Measurements from ENCODE around the gene SH3PXD2A. TPM values are rescaled to one million over a fixed set of nuclear protein-coding genes. Genes with fewer than 3 reads are reported as not detected.

Gene SH3PXD2A
- total RNA-seq, 4 donors from 2014 or later, result 35.0 to 54.8 (median 45.4) TPM

DNA sequence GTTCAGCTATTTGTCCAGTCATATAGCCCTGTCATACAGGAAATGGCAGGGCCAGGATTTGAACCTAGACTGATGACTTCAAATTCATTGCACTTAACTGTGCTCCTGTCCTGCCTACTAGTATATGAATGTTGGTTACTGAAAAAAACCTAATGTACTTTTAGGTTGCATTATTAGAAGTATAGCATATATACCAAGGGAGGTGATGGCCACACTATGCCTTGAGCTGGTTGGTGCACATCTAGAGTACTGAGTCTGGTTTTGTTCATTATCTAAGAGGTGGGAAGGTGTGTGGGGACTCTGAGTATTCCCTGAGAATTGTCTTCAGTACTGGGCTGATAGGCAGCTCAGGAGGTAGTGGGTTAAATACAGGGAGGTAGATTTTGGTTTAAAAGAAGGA, 273.9 kb downstream of the SH3PXD2A start:
- no peak overlapping the region for H3K4me3 ChIP-seq (ENCODE audit: low read depth, poor library complexity, severe bottlenecking)
- intact Hi-C loops (cut with DNase I; ENCODE audit: low total_unique reads), result no loop called here
- no peak for DNase-seq (ENCODE audit: low spot score in 2 of 2)
- TF ChIP-seq POLR2A (IDR thresholded peaks at IDR 0.05), result no peak
- TF ChIP-seq, protein P1, sequence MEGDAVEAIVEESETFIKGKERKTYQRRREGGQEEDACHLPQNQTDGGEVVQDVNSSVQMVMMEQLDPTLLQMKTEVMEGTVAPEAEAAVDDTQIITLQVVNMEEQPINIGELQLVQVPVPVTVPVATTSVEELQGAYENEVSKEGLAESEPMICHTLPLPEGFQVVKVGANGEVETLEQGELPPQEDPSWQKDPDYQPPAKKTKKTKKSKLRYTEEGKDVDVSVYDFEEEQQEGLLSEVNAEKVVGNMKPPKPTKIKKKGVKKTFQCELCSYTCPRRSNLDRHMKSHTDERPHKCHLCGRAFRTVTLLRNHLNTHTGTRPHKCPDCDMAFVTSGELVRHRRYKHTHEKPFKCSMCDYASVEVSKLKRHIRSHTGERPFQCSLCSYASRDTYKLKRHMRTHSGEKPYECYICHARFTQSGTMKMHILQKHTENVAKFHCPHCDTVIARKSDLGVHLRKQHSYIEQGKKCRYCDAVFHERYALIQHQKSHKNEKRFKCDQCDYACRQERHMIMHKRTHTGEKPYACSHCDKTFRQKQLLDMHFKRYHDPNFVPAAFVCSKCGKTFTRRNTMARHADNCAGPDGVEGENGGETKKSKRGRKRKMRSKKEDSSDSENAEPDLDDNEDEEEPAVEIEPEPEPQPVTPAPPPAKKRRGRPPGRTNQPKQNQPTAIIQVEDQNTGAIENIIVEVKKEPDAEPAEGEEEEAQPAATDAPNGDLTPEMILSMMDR (IDR thresholded peaks at IDR 0.05), result no peak

DNA sequence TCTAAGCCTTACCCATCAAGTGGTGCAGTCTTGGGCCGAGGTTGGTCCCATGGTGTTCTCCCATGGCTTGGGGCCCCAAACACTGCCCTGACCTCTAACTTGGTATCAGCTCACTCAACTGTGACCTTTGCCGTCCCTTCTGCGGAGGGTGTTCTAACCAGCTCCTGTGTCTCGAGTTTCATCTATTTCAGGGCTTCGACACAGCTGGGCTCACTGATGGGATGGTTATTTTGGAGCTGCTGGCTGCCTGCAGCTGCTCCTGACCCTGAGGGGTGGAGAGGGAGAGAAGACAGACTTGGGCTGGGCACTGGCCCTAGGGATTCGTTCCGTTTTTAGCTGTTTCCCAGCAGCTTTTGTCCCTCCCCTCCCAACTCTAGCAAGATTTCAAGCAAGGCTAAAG, 274.9 kb downstream of the SH3PXD2A start:
- intact Hi-C loops (cut with DNase I; ENCODE audit: low total_unique reads), result no loop called here
- DNase-seq (ENCODE audit: low spot score in 2 of 2), result no peak
- WGBS, 2 donors, result 43 to 73% methylated on average over 7 of the region's 7 CpGs
- no peak overlapping the region for H3K4me3 ChIP-seq (ENCODE audit: low read depth, poor library complexity, severe bottlenecking)
- TF ChIP-seq POLR2A (IDR thresholded peaks at IDR 0.05), result no peak
- TF ChIP-seq, protein P1 (IDR thresholded peaks at IDR 0.05), result no peak

DNA sequence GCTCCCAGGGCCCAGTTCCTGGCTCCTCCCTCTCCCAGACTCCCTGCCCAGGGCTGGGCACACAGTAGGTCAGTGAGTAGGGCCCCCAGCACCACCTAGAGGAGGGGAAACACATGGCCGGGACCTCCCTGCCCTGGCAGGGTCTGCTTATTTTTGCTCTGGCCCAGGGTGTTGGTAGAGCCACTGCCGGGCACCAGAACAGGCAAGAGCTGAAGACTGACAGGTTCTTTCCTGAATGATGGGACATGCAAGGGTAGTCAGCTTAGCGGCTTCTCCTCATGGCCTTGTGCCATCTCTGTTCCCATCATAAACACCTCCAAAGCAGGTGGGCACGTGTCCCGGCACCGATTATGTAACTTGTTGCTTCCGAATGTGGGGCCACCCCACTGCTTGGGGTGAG, 275.4 kb downstream of the SH3PXD2A start:
- 53 to 72% methylated on average over 6 to 7 of the region's 7 CpGs for WGBS, 2 donors
- H3K4me3 ChIP-seq (ENCODE audit: low read depth, poor library complexity, severe bottlenecking), result no peak overlapping the region
- intact Hi-C loops (cut with DNase I; ENCODE audit: low total_unique reads), result no loop called here
- no peak for DNase-seq (ENCODE audit: low spot score in 2 of 2)
- TF ChIP-seq, protein P1 (IDR thresholded peaks at IDR 0.05), result no peak
- TF ChIP-seq POLR2A (IDR thresholded peaks at IDR 0.05), result no peak

DNA sequence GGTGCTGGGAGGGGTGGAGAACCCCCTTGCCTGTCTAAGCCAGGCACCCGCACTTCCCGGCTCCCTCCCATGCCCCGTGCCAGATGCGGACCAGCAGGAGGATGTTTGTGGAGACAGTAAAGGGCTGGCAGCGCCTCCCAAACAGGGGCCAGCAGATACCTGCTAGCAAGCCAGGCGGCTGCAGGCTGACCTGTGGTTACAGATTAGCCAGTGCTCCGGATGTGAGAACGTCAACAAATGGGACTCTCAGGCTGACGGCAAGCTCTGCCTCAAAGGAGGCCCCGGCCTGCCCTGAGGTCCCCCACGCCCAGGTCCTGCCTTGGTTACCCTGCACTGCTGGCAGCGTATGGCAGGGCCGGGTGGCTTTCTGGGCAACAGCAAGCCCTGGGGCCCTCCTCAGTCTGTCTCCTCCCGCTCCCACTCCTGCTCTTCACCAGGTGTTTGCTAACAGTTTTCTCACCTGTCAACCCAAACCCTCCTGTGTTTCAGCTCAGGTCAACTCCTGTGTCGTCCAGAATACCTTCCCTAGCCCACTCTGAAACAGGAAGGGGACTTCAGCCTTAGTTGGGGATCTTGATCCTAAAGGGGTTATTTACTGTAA, 276.5 kb downstream of the SH3PXD2A start:
- H3K4me3 ChIP-seq (ENCODE audit: low read depth, poor library complexity, severe bottlenecking), result no peak overlapping the region
- intact Hi-C loops (cut with DNase I; ENCODE audit: low total_unique reads), result no loop called here
- WGBS, 2 donors, result 78 to 89% methylated on average over 12 to 14 of the region's 15 CpGs
- TF ChIP-seq, protein P1 (IDR thresholded peaks at IDR 0.05), result no peak
- TF ChIP-seq POLR2A (IDR thresholded peaks at IDR 0.05), result no peak
- DNase-seq (ENCODE audit: low spot score in 2 of 2), result no peak

DNA sequence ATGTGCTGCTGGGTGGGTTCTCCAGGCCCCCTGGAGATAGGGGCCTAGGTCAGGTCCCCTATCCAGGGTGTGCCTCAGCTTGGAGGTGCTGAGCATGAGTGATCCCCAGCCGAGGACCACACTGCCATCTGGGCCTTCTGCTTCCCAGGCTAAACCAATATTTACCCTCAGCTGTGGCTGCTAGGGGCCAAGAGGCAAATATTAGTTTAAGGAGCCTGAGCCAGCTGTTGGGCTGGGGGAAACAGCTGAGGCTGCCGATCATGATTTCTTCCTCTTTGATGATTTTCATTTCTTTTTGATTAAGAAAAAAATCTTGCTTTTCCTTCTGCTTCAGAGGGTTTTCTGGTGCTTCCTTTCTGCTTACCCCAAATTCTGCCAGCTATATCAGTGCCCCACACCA, 278.5 kb downstream of the SH3PXD2A start:
- no peak for DNase-seq (ENCODE audit: low spot score in 2 of 2)
- TF ChIP-seq, protein P1 (IDR thresholded peaks at IDR 0.05), result no peak
- no peak for TF ChIP-seq POLR2A (IDR thresholded peaks at IDR 0.05)
- intact Hi-C loops (cut with DNase I; ENCODE audit: low total_unique reads), result no loop called here
- H3K4me3 ChIP-seq (ENCODE audit: low read depth, poor library complexity, severe bottlenecking), result no peak overlapping the region
- 68 to 82% methylated on average over 2 of the region's 2 CpGs for WGBS, 2 donors

DNA sequence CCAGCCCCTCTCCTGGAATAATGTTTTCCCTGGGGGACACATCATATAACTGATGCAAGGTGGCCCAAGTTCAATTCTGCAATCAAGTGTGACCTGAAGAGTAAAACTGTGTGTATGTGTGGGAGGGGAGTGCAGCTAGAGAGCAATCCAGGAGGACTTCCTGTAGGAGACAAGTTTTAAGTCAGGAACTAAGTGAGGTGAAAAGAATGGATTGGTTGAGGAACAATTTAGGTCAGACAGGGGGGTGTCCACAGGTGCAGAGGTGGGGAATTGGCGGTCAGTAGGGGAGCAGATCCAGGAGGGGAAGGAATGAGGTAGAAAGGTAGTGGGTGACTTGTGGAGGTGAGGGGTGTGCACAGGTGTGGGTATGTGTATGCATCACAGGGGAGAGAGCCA, 279.3 kb downstream of the SH3PXD2A start:
- TF ChIP-seq, protein P1 (IDR thresholded peaks at IDR 0.05), result no peak
- TF ChIP-seq POLR2A (IDR thresholded peaks at IDR 0.05), result no peak
- intact Hi-C loops (cut with DNase I; ENCODE audit: low total_unique reads), result no loop called here
- DNase-seq (ENCODE audit: low spot score in 2 of 2), result no peak
- no peak overlapping the region for H3K4me3 ChIP-seq (ENCODE audit: low read depth, poor library complexity, severe bottlenecking)
- 97 to 100% methylated on average over 1 of the region's 1 CpG for WGBS, 2 donors
